Duodenal mucosa (tissue), 2 donors: ENCODE data around the gene VAX1.
"Not testable (repeated sequence)": the region's sequence is repeated elsewhere in the genome, so short reads cannot be mapped to it uniquely, and the experiment has no call there.

ENCODE experiments used
- H3K27ac ChIP-seq: one replicate; pipeline ENCODE4 v1.7.0; 2013; ENCODE audit warnings: low read depth, low read length
- H3K27me3 ChIP-seq, 2 donors: one replicate each; pipeline ENCODE4 v1.7.0; 2013; ENCODE audit warnings: low read length in 2 of 2, control low read depth in 1 of 2; ENCODE audit not compliant: insufficient read depth in 2 of 2, control insufficient read depth in 1 of 2
- H3K36me3 ChIP-seq, 2 donors: one replicate each; pipeline ENCODE4 v1.7.0; 2013; ENCODE audit warnings: low read length in 2 of 2, control low read depth in 1 of 2; ENCODE audit not compliant: insufficient read depth in 2 of 2, control insufficient read depth in 1 of 2
- H3K4me1 ChIP-seq, 2 donors: one replicate each; pipeline ENCODE4 v1.7.0; 2013; ENCODE audit warnings: low read length in 2 of 2, control low read depth in 1 of 2; ENCODE audit not compliant: insufficient read depth in 2 of 2, control insufficient read depth in 1 of 2
- H3K4me3 ChIP-seq, 2 donors: one replicate each; pipeline ENCODE4 v1.7.0; 2013; ENCODE audit warnings: low read length in 2 of 2, low read depth in 1 of 2
- H3K9ac ChIP-seq, 2 donors: one replicate each; pipeline ENCODE4 v1.7.0; 2013; ENCODE audit warnings: low read length in 2 of 2, low read depth in 1 of 2
- H3K9me3 ChIP-seq, 2 donors: one replicate each; pipeline ENCODE4 v1.7.0; 2013; ENCODE audit warnings: low read length in 2 of 2, control low read depth in 1 of 2; ENCODE audit not compliant: control insufficient read depth in 1 of 2

Gene VAX1

DNA sequence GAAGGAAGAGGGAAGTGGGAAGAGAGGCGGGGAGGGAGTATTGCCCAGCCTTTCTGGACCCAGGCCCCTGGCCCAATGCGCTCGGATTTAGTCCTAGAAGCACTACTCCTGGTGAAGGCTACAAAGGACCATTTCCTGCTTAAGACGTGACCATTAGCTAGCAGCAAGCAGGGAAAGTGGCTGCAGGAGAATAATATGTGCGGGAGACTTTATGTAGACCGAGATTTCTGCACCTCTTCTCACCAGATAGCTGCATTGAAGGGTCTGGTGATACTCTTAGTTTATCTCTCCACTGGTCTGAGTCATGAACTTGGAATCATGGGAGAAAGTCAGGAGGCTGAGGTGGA is 3.1 kb downstream of the VAX1 start:
- peaks cover 90 to 93% of the 10 kb centered on the region in 2 donors for H3K27me3 ChIP-seq
- no peaks in the 10 kb centered on the region for H3K36me3 ChIP-seq
- H3K9me3 ChIP-seq = no peaks in the 10 kb centered on the region
- no peak overlapping the region for H3K9ac ChIP-seq
- H3K27ac ChIP-seq = no peak overlapping the region
- no peak overlapping the region for H3K4me3 ChIP-seq
- peaks cover 0 to 11% of the 10 kb centered on the region in 2 donors for H3K4me1 ChIP-seq

- Histone ChIP-seq H3K4me3 (no peak overlapping the region), H3K9ac (no peak overlapping the region), H3K4me1 (peaks cover 0 to 11% of the 10 kb centered on the region in 2 donors), H3K9me3 (no peaks in the 10 kb centered on the region), H3K27ac (no peak overlapping the region), H3K27me3 (peaks cover 89 to 94% of the 10 kb centered on the region in 2 donors), H3K36me3 (no peaks in the 10 kb centered on the region)
Measured at GRCh38 chr10:117134306-117135025, 3.6 kb downstream of the VAX1 start.

GRCh38 chr10:117134056-117134305 is 4.1 kb downstream of the VAX1 start:
- Histone ChIP-seq H3K36me3 (no peaks in the 10 kb centered on the region), H3K4me1 (peaks cover 0 to 11% of the 10 kb centered on the region in 2 donors), H3K27me3 (peaks cover 90 to 95% of the 10 kb centered on the region in 2 donors), H3K27ac (no peak overlapping the region), H3K9me3 (no peaks in the 10 kb centered on the region), H3K9ac (no peak overlapping the region), H3K4me3 (no peak overlapping the region)

- H3K27me3 ChIP-seq = peaks cover 90 to 92% of the 10 kb centered on the region in 2 donors
- H3K9me3 ChIP-seq = no peaks in the 10 kb centered on the region
- no peak overlapping the region for H3K27ac ChIP-seq
- H3K36me3 ChIP-seq = no peaks in the 10 kb centered on the region
- H3K4me3 ChIP-seq = no peak overlapping the region
- H3K9ac ChIP-seq = no peak overlapping the region
- H3K4me1 ChIP-seq = peaks cover 0 to 10% of the 10 kb centered on the region in 2 donors
Measured at GRCh38 chr10:117133273-117134055, 4.6 kb downstream of the VAX1 start.

- Histone ChIP-seq H3K27me3 (peaks cover 85 to 88% of the 10 kb centered on the region in 2 donors), H3K9me3 (no peaks in the 10 kb centered on the region), H3K9ac (no peak overlapping the region), H3K36me3 (no peaks in the 10 kb centered on the region), H3K4me3 (no peak overlapping the region), H3K4me1 (peaks cover 0 to 6% of the 10 kb centered on the region in 2 donors), H3K27ac (no peak overlapping the region)
Measured at GRCh38 chr10:117132751-117133231, 5.3 kb downstream of the VAX1 start.

- H3K4me1 ChIP-seq = peaks cover 0 to 6% of the 10 kb centered on the region in 2 donors
- H3K27ac ChIP-seq = no peak overlapping the region
- H3K4me3 ChIP-seq = peak overlapping the region; percentile 10 to 51
- H3K36me3 ChIP-seq = no peaks in the 10 kb centered on the region
- H3K9ac ChIP-seq = no peak overlapping the region
- peaks cover 80 to 88% of the 10 kb centered on the region in 2 donors for H3K27me3 ChIP-seq
- H3K9me3 ChIP-seq = no peaks in the 10 kb centered on the region
Measured at GRCh38 chr10:117131376-117132327, 6.4 kb downstream of the VAX1 start.

- H3K4me3 ChIP-seq = peak overlapping the region in 1 of 2 donors; percentile 51
- H3K27me3 ChIP-seq = peaks cover 73 to 82% of the 10 kb centered on the region in 2 donors
Measured at GRCh38 chr10:117130862-117131375, 7.2 kb downstream of the VAX1 start.

GRCh38 chr10:117130346-117130745 is 7.7 kb downstream of the VAX1 start:
- Histone ChIP-seq H3K4me3 (no peak overlapping the region), H3K27me3 (peaks cover 73 to 82% of the 10 kb centered on the region in 2 donors), H3K4me1 (peaks cover 0 to 6% of the 10 kb centered on the region in 2 donors), H3K36me3 (no peaks in the 10 kb centered on the region), H3K27ac (no peak overlapping the region), H3K9ac (no peak overlapping the region), H3K9me3 (no peaks in the 10 kb centered on the region)

More at GRCh38 chr10:117130862-117131375, 7.2 kb downstream of the VAX1 start:
- no peaks in the 10 kb centered on the region for H3K9me3 ChIP-seq
- peaks cover 0 to 6% of the 10 kb centered on the region in 2 donors for H3K4me1 ChIP-seq
- no peaks in the 10 kb centered on the region for H3K36me3 ChIP-seq
- H3K9ac ChIP-seq = no peak overlapping the region
- H3K27ac ChIP-seq = no peak overlapping the region

- H3K27ac ChIP-seq, H3K4me3 ChIP-seq, H3K9ac ChIP-seq, H3K9me3 ChIP-seq, H3K36me3 ChIP-seq, H3K4me1 ChIP-seq: not testable (repeated sequence)
- peaks cover 40 to 57% of the 10 kb centered on the region in 2 donors for H3K27me3 ChIP-seq
Measured at GRCh38 chr10:117126645-117127044, 11.4 kb downstream of the VAX1 start.
